Left forelimb (tissue), 1 donor: ENCODE measurements around the gene P2RY6.

Source experiments
- DNase-seq: peaks from one replicate; pipeline ENCODE4 v3.0.0-alpha.2; 2018; ENCODE audit warnings: low spot score

Gene P2RY6

GRCh38 chr11:73316422-73316821 lies 44.3 kb downstream of the P2RY6 start:
- no peak for DNase-seq

GRCh38 chr11:73317373-73317772 lies 45.2 kb downstream of the P2RY6 start:
- no peak for DNase-seq

- no peak for DNase-seq
Measured at GRCh38 chr11:73317803-73318202, 45.7 kb downstream of the P2RY6 start.

GRCh38 chr11:73318501-73319011 lies 46.4 kb downstream of the P2RY6 start:
- DNase-seq = no peak

- no peak for DNase-seq
Measured at GRCh38 chr11:73320763-73321603, 48.8 kb downstream of the P2RY6 start.

GRCh38 chr11:73321604-73322381 lies 49.7 kb downstream of the P2RY6 start:
- DNase-seq = no peak

GRCh38 chr11:73322382-73323306 lies 50.5 kb downstream of the P2RY6 start:
- no peak for DNase-seq

- DNase-seq = peak; percentile 87
Measured at GRCh38 chr11:73323464-73323863, 51.3 kb downstream of the P2RY6 start.

GRCh38 chr11:73324116-73324515 lies 52.0 kb downstream of the P2RY6 start:
- no peak for DNase-seq

- DNase-seq = no peak
Measured at GRCh38 chr11:73324665-73325035, 52.5 kb downstream of the P2RY6 start.

GRCh38 chr11:73325036-73325981 lies 53.2 kb downstream of the P2RY6 start:
- DNase-seq = no peak

- DNase-seq = no peak
Measured at GRCh38 chr11:73326929-73327811, 55.0 kb downstream of the P2RY6 start.

GRCh38 chr11:73327812-73328364 lies 55.8 kb downstream of the P2RY6 start:
- DNase-seq = no peak

- no peak for DNase-seq
Measured at GRCh38 chr11:73330569-73331093, 58.5 kb downstream of the P2RY6 start.

- DNase-seq = no peak
Measured at GRCh38 chr11:73331138-73331916, 59.2 kb downstream of the P2RY6 start.

- no peak for DNase-seq
Measured at GRCh38 chr11:73333173-73333572, 61.0 kb downstream of the P2RY6 start.

GRCh38 chr11:73333640-73334383 lies 61.7 kb downstream of the P2RY6 start:
- no peak for DNase-seq
